HEK293 (cell line): Measurements from ENCODE around the gene DTWD2.
A peak's percentile ranks its signal among the peaks of the same experiment; 100 is the strongest.
"Not testable (repeated sequence)": the region's sequence is repeated elsewhere in the genome, so short reads cannot be mapped to it uniquely, and the experiment has no call there.

Experiments
- CTCF ChIA-PET: fragments of 350-600 bp; formaldehyde crosslinking; extraction: SDS; loops from one replicate; lab custom pipeline; 2021; ENCODE audit warnings: antibody characterized with exemption; lab: Yijun Ruan, JAX
- POLR2A ChIA-PET: fragments of 300-600 bp; formaldehyde crosslinking; extraction: SDS; loops from one replicate; lab custom pipeline; 2020; ENCODE audit warnings: antibody characterized with exemption, inconsistent platforms; lab: Yijun Ruan, JAX
- H3K27ac ChIP-seq: fragments of 200-500 bp; sonication (Bioruptor generic); 2 replicates; pipeline ENCODE4 v1.5.1; 2014; ENCODE audit warnings: low read depth, low read length, control low read depth, inconsistent platforms; ENCODE audit errors: extremely low read depth
- H3K36me3 ChIP-seq, 2 experiments: fragments of 200-500 bp in 1 of 2; sonication (Bioruptor generic) in 1 of 2; 1 replicate in 1 of 2; 2 replicates in 1 of 2; pipeline ENCODE4 v1.5.1; 2014 to 2017; ENCODE audit warnings: inconsistent platforms in 2 of 2, low read length in 2 of 2; ENCODE audit not compliant: control insufficient read depth in 2 of 2, insufficient read depth in 1 of 2
- H3K4me1 ChIP-seq: fragments of 200-500 bp; sonication (Bioruptor generic); 2 replicates; pipeline ENCODE4 v1.5.1; 2014; ENCODE audit warnings: mild to moderate bottlenecking, low read length, inconsistent platforms; ENCODE audit not compliant: control insufficient read depth, insufficient read depth
- H3K4me3 ChIP-seq: 2 replicates; pipeline ENCODE4 v1.5.1; 2011; ENCODE audit warnings: low read depth, mild to moderate bottlenecking, control low read depth, low read length, moderate library complexity
- H3K9me3 ChIP-seq: fragments of 200-500 bp; sonication (Bioruptor generic); 2 replicates; pipeline ENCODE4 v1.5.1; 2014; ENCODE audit warnings: low read depth, low read length, inconsistent platforms; ENCODE audit not compliant: control insufficient read depth, insufficient read depth
- ATF2 ChIP-seq: fragments of 450-650 bp; formaldehyde crosslinking; IDR thresholded peaks from 2 replicates; pipeline ENCODE4 v1.5.1; 2016; ENCODE audit warnings: missing biosample characterization, missing genetic modification characterization, low read depth
- GLI2 ChIP-seq: fragments of 450-650 bp; formaldehyde crosslinking; IDR thresholded peaks from 2 replicates; pipeline ENCODE4; 2017; ENCODE audit warnings: missing biosample characterization, missing genetic modification characterization, low read depth, borderline replicate concordance
- KLF8 ChIP-seq: fragments of 450-650 bp; formaldehyde crosslinking; IDR thresholded peaks from 2 replicates; pipeline ENCODE4 v1.5.1; 2016; ENCODE audit warnings: missing biosample characterization, missing genetic modification characterization
- OSR2 ChIP-seq: fragments of 450-650 bp; formaldehyde crosslinking; IDR thresholded peaks from 2 replicates; pipeline ENCODE4 v1.5.1; 2016; ENCODE audit warnings: missing biosample characterization, missing genetic modification characterization
- PRDM10 ChIP-seq: fragments of 450-650 bp; formaldehyde crosslinking; IDR thresholded peaks from 2 replicates; pipeline ENCODE4 v1.5.1; 2016; ENCODE audit warnings: missing biosample characterization, missing genetic modification characterization
- TSHZ1 ChIP-seq: fragments of 450-650 bp; formaldehyde crosslinking; IDR thresholded peaks from 2 replicates; pipeline ENCODE4 v1.5.1; 2016; ENCODE audit warnings: missing biosample characterization, missing genetic modification characterization, borderline replicate concordance
- ZIC2 ChIP-seq: fragments of 450-650 bp; formaldehyde crosslinking; IDR thresholded peaks from 2 replicates; pipeline ENCODE4 v1.5.1; 2016; ENCODE audit warnings: missing biosample characterization, missing genetic modification characterization
- ZNF146 ChIP-seq: fragments of 450-650 bp; formaldehyde crosslinking; IDR thresholded peaks from 2 replicates; pipeline ENCODE4 v1.5.1; 2016; ENCODE audit warnings: missing biosample characterization, missing genetic modification characterization
- ZNF202 ChIP-seq: fragments of 450-650 bp; formaldehyde crosslinking; IDR thresholded peaks from 2 replicates; pipeline ENCODE4 v1.5.1; 2016; ENCODE audit warnings: missing biosample characterization, missing genetic modification characterization, borderline replicate concordance
- ZNF239 ChIP-seq: fragments of 450-650 bp; formaldehyde crosslinking; IDR thresholded peaks from 2 replicates; pipeline ENCODE4 v1.5.1; 2016; ENCODE audit warnings: missing biosample characterization, missing genetic modification characterization
- ZNF280D ChIP-seq: fragments of 450-650 bp; formaldehyde crosslinking; IDR thresholded peaks from 2 replicates; pipeline ENCODE4 v1.5.1; 2016; ENCODE audit warnings: missing biosample characterization, missing genetic modification characterization
- ZNF433 ChIP-seq: fragments of 450-650 bp; formaldehyde crosslinking; IDR thresholded peaks from 2 replicates; pipeline ENCODE4 v1.5.1; 2016; ENCODE audit warnings: missing biosample characterization, missing genetic modification characterization, low read depth
- ZNF48 ChIP-seq: fragments of 450-650 bp; formaldehyde crosslinking; IDR thresholded peaks from 2 replicates; pipeline ENCODE4 v1.5.1; 2016; ENCODE audit warnings: missing biosample characterization, missing genetic modification characterization
- ZNF521 ChIP-seq: fragments of 450-650 bp; formaldehyde crosslinking; IDR thresholded peaks from 2 replicates; pipeline ENCODE4 v1.5.1; 2017; ENCODE audit warnings: missing biosample characterization, mild to moderate bottlenecking, missing genetic modification characterization
- ZNF624 ChIP-seq: fragments of 450-650 bp; formaldehyde crosslinking; IDR thresholded peaks from 2 replicates; pipeline ENCODE4 v1.5.1; 2017; ENCODE audit warnings: missing biosample characterization, missing genetic modification characterization
- ZNF660 ChIP-seq: fragments of 450-650 bp; IDR thresholded peaks from 2 replicates; pipeline ENCODE4 v1.5.1; 2018; ENCODE audit warnings: missing biosample characterization, mild to moderate bottlenecking, missing genetic modification characterization
- ZNF677 ChIP-seq: fragments of 450-650 bp; IDR thresholded peaks from 2 replicates; pipeline ENCODE4 v1.5.0; 2018; ENCODE audit warnings: missing biosample characterization, mild to moderate bottlenecking, missing genetic modification characterization, moderate library complexity

DTWD2 gene

GRCh38 chr5:118992055-118992454 is 3.7 kb upstream of the DTWD2 start:
- H3K9me3 ChIP-seq, H3K4me3 ChIP-seq, CTCF ChIA-PET, H3K4me1 ChIP-seq, POLR2A ChIA-PET, H3K27ac ChIP-seq, H3K36me3 ChIP-seq: not testable (repeated sequence)
- TF ChIP-seq ZNF280D (0 out of 2 replicates have a peak, but pooled peaks have one; percentile 36), ZNF146 (peak; percentile 94)

GRCh38 chr5:118990582-118990981 is 2.2 kb upstream of the DTWD2 start:
- CTCF ChIA-PET, result interaction anchor here (0.6 to 4.1 kb wide), 2 partner anchors 438 to 444 kb away, joined by 3 to 24 read pairs; no protein-coding TSS in a partner anchor
- H3K9me3 ChIP-seq, result no peaks in the 10 kb centered on the region
- H3K36me3 ChIP-seq, result no peaks in the 10 kb centered on the region
- no peak overlapping the region for H3K4me3 ChIP-seq
- TF ChIP-seq ZNF239 (tag by site-specific recombination), result no peak
- no peak for TF ChIP-seq ZNF433 (tag by site-specific recombination)
- TF ChIP-seq KLF8 (tag by site-specific recombination), result no peak
- no peak for TF ChIP-seq PRDM10 (tag by site-specific recombination)
- TF ChIP-seq OSR2, result no peak
- TF ChIP-seq ZNF521 (tag by site-specific recombination), result no peak
- TF ChIP-seq ZNF677 (tag by site-specific recombination), result no peak
- no peak for TF ChIP-seq TSHZ1 (tag by site-specific recombination)
- TF ChIP-seq ZIC2 (tag by site-specific recombination), result no peak
- no peak for TF ChIP-seq GLI2 (tag by site-specific recombination)
- no peak for TF ChIP-seq ZNF624 (tag by site-specific recombination)
- TF ChIP-seq ATF2 (tag by site-specific recombination), result no peak
- no peak for TF ChIP-seq ZNF660 (tag by site-specific recombination)
- TF ChIP-seq ZNF202 (tag by site-specific recombination), result no peak
- no peak for TF ChIP-seq ZNF48 (tag by site-specific recombination)
- TF ChIP-seq, all 188 proteins: peak for 0
- no peak overlapping the region for H3K27ac ChIP-seq
- POLR2A ChIA-PET, result no interaction called here
- H3K4me1 ChIP-seq, result peaks cover 2% of the 10 kb centered on the region; the same call in 1 of the 2 replicates
